Measurements from ENCODE around the gene MMS22L.

MMS22L gene

GRCh38 chr6:97282726-97283617, at the start of gene MMS22L:
Gene MMS22L, minus strand, starts transcription at chr6:97283216. Its CDS starts 739 bp downstream, at chr6:97282477.
- no peak for DNase-seq

GRCh38 chr6:97322811-97323210, 39.8 kb upstream of the MMS22L start:
- DNase-seq = no peak

DNA sequence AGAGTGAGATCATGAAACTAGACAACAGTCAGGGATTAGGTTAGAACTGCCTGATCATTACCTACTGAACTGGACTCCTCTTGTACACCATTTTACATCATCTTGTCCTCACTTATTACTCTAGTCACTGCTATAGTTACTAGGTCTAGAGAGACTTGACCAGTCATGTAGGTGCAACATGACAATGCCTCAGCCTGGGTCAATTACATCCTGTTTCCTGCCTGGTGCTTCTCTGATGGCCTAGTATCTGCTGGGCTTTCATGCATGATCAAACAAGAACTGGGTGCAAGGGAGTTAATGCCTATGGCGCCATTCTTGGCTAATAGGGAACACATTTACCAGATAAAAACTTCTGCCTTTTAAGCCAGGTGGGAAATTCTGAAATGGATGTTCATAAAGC, 39.2 kb upstream of the MMS22L start:
- no peak for DNase-seq

DNA sequence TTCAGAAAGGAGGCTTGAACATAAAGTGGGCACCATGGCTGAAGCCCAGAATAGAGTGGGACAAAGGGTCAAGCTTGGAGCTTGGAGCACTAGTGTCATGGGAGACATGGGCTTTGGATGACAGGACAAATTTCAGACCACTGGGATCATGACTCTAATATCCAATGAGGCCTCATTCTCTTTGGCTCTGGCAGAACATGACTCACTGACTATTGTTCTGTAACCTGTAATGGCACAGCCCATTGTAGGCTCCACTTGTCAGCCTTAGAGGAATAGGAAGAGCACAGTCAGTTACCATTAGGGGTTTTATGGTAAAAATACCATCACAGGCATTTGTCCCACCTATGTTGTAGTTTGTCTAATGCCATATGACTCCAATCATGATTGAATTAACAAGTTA, 34.0 kb upstream of the MMS22L start:
- DNase-seq = no peak

DNA sequence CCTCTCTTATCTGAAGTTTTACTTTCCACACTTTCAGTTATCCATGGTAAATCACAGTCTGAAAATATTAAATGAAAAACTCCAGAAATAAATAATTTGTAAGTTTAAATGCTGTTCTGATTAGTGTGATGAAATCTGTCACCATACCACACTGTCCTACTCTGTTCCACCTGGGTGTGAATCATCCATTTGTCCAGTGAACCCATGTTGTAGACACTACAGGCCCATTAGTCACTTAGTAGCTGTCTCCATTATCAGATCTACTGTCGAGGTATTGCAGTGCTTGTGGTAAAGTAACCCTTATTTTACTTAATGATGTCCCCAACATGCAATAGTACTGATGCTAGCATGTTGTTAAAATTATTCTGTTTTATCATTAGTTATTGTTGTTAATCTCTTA, 29.2 kb upstream of the MMS22L start:
- no peak for DNase-seq

GRCh38 chr6:97306544-97307320, 23.7 kb upstream of the MMS22L start:
- no peak for DNase-seq

GRCh38 chr6:97305414-97306066, 22.5 kb upstream of the MMS22L start:
- DNase-seq = no peak

DNA sequence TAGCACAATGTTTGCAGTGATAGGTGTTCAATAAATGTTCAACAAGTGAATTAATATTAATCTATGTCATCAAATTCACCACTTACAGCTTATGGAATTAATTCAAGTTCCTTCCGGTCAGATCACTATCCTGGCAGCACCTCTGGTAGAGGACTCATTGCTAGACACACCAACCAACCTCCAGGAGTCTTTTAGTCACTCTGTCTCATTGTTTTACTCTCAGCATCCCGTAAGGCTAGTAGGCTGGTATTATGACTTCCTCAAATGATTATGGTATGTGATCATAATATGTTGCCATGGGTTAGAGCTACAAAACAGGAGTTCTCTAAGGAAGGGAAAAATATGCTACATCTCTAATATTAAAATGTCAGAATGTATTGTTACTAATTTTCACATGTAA, 21.7 kb upstream of the MMS22L start:
- DNase-seq = no peak

DNA sequence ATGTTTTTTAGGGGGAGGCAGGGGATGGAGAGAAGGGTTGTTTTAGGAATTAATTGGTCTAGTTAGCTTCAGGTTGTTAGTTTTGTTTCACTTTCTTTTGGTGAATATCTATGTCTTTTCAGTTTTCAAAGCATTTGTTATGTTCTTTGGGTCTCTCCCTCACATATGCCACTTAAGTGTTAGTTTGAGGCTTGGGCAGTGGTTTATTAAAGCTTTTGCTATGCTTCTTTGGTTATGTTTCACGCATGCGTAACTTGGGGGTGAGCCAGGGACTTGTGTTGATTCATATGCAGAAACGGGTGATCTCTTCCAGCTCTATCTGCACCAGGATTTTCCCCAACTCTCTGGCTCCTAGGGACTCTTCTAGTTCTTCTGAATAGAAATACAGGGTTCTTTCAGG, 11.4 kb upstream of the MMS22L start:
- DNase-seq = no peak

DNA sequence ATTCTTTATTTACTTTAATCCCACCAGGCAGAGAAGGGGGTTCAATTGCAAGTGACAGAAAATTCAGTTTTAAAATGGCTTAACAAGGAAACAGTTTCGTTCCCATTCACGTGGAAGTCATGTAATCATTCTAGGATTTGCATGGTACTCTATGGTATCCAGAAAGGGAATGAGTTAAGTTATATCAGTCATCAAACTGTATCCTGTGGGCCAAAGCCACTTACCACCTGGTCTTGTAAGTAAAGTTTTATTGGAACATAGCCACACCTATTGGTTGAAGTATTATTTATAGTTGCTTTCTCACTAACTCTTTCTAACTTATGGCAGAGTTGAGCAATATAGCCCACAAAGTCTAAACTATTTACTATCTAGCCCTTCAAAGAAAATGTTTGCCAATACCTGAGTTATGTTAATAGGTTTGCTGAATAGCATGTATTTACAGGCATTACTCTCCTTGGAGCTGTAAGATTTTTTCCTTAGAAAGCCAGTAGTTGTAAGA, 10.2 kb upstream of the MMS22L start:
- no peak for DNase-seq

- DNase-seq = no peak
Observed at GRCh38 chr6:97292671-97293070, 9.7 kb upstream of the MMS22L start.

- no peak for DNase-seq
Observed at GRCh38 chr6:97291896-97292295, 8.9 kb upstream of the MMS22L start.

- DNase-seq = no peak
Observed at GRCh38 chr6:97289332-97289731, 6.3 kb upstream of the MMS22L start.

DNA sequence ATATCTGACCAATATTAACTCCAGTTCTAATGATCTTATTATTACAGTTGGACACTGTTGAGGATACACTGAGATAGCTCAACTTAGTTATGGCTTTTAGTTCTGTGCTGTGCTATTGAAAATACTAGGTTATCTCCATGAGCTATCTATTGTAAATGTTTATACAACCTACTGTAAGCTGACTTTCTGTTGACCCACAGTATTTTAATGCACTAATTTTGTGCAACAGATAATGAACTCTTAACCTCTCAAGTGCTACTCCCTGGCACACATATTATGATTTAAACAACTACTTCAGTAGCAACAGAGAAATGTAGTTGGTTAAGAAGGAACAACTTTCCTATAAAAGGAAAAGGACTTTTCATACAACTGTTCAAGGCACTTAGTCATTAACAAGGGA, 5.2 kb upstream of the MMS22L start:
- no peak for DNase-seq

DNA sequence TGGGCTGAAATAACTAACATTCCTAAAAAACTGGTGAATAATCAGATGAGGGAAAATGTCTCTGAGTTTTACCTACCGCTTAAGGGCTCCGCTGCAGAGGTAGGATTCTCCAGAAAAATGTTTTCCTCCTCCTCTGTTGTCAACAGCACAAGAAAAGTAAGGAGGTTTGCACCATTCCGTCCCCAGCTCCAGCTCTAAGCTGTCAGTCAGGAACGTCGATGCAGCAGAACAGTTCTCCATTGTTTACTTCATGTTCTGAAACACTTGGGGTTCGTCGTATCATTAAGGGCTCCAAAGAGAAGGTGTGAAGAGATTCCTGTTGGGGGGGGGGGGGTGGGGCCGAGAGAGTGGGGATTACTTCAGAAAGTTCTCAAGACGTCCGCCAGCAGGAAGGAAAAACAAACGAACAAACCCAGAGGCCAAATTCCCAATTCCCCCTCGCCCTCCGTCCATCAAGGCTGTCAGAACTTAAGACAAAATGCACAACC, 734 bp downstream of the MMS22L start:
- no peak for DNase-seq

DNA sequence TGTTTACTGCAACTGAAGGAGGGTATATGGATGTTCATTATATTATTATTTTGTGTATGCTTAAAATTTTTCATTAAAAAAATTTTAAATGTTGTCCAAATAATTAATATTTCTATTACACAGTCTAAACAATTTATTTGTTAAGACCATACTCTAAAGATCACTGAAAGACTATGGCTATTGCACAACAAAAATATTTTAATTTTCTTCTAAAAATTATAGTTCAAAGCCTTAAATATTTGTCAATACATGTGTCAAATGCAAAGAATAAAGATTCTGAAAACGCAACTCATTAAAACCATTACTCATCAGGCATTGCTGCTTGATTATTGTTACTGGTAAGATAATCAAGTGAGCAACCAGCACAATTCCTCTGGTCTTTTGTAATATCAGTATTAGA, 2.2 kb downstream of the MMS22L start:
- DNase-seq = no peak

- no peak for DNase-seq
Observed at GRCh38 chr6:97275804-97276203, 7.2 kb downstream of the MMS22L start.

DNA sequence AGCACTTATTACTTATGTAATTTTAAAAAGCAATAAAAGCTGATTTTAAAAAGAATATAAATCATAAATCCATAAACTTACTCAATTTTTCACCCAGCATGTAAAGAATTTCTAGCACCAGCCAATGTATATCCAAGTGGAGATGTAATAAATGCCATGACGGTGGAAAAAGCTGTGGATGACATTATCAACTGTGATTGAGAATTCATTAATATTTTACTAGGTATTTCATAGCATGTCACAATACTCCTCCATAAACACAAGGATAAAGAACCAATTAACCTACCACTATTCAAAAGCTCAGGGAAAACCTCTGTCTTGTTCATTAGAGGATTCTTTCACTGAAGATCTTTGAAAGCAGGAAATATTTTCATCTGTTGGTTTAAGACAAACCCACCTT, 13.2 kb downstream of the MMS22L start:
- no peak for DNase-seq

DNA sequence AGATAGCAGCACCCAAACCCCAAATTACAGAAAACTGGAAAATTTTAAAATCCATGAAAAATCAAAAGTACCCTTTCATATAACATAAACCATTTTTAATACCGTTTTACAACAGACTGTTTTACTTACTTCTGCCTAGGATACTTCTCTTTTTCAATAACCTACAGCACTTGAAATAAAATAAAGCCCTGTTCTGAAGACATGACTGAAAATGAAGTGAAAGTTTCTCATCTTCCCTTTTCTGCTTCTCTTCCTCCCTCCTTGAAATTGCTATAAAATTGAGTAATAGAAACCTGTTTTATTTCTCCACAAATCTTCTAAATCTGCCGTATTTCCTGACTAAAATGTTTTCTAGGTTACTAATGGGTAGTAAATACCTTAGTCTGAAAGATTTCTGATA, 20.3 kb downstream of the MMS22L start:
- no peak for DNase-seq

GRCh38 chr6:97246842-97247241, 36.2 kb downstream of the MMS22L start:
- DNase-seq = no peak

DNA sequence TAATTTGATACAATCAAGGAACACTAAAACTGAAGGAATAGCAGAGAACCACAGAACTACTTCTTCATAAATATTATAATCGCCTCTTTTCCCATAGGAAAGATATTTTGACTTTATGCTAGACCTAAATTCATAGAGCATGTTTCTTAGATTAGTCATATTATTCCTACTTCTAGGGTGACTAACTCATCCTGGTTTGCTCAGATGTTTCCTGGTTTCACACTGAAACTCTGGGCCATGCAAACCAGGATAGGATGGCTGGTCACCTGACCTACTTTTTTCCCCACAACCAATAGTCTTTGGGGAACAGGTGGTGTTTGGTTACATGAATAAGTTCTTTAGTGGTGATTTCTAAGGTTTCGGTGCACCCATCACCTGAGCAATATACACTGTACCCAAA, 42.8 kb downstream of the MMS22L start:
- DNase-seq = no peak

DNA sequence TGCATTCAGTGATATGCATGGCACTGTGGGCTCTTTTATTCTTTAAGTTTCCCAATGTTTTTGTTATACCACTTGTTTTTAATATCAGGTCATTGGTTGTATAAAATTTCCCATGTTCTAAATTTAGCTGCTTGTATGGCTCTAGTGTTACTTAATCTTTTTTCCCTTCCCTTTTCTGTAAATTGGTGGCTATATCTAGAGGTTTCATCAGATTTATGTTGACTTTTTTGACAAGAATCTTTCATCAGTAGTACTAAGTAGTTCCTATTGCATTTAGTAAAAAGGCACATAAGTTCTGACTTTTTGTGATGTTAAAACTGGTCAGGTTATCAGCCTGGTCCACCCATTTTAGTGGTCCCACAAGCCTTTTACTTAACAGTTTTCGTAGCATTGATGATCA, 51.1 kb downstream of the MMS22L start:
- no peak for DNase-seq

- no peak for DNase-seq
Observed at GRCh38 chr6:97222903-97223302, 60.1 kb downstream of the MMS22L start.
